ENCODE measurements around the gene SPDYE6. TPM values are rescaled to one million over a fixed set of nuclear protein-coding genes. Genes with fewer than 3 reads are reported as not detected.
"Not testable (repeated sequence)": the region's sequence is repeated elsewhere in the genome, so short reads cannot be mapped to it uniquely, and the experiment has no call there.

Gene SPDYE6
- total RNA-seq, 1 experiment from 2014 or later, result not detected

GRCh38 chr7:102363549-102364393 lies 7.5 kb upstream of the SPDYE6 start:
- H3K4me1 Mint-ChIP-seq (ENCODE audit: low read depth, unreplicated experiment); BruUV-seq (replicated peaks); H3K9me3 Mint-ChIP-seq (ENCODE audit: low read depth, unreplicated experiment); H3K27me3 Mint-ChIP-seq (ENCODE audit: unreplicated experiment); CTCF ChIA-PET; H3K27ac Mint-ChIP-seq (ENCODE audit: unreplicated experiment); intact Hi-C loops (cut with micrococcal nuclease; ENCODE audit: unreplicated experiment): not testable (repeated sequence)
- Mint-ChIP-seq H3K4me3 (ENCODE audit: low read depth, unreplicated experiment) (peak overlapping the region; percentile 97), H3K36me3 (ENCODE audit: insufficient read depth, unreplicated experiment) (peaks cover 23% of the 10 kb centered on the region)
- DNase-seq, result peak; percentile 87

DNA sequence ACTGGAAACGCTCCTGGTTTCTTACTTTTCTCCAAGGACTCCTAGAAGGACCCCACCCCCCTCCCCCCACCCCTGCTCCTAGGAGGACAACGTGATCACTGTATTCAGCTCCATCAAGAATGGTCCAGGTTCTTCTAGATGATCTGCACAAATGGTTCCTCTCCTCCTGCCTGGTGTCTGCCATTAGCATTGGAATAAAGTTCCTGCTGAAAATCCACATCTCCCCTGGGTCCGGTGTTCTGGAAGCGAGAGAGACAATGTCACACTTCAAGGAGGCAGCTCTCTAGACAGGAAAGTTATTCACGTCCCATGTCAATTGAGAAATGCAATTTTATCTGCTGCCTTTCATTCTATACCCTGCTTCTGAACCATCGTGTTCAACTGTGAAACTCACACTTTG lies 9.3 kb downstream of the SPDYE6 start:
- not testable (repeated sequence) for H3K36me3 Mint-ChIP-seq (ENCODE audit: insufficient read depth, unreplicated experiment); H3K4me1 Mint-ChIP-seq (ENCODE audit: low read depth, unreplicated experiment); BruUV-seq (replicated peaks)

DNA sequence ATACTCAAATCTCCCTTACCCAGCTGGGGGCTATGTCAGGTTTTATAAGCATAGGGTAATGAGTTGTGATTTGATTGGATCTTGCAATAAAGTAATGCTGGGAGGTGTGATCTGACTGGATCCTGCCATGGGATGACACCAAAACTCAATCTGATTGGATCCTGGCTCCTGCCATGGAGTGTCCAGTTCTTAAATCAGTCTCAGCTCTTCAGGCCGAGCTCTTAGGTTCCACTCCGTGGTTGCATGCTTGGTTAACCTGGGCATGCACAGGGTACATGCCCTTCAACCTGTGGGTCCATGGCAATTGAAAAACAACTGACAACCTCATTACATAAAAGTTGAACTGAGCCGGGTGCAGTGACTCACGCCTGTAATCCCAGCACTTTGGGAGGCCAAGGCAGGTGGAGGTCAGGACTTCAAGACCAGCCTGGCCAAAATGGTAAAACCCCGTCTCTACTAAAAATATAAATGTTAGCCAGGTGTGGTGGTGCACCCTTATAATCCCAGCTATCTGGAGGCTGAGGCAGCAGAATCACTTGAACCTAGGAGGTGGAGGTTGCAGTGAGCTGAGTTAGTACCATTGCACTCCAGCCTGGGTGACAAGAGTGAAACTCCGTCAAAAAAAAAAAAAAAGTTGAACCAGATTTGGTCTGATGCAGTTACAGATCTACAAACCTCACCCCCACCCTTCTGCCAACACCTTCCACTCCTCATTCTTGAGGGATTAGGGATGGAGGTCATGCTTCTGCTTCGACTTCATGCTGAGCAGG lies 15.5 kb downstream of the SPDYE6 start:
- H3K27me3 Mint-ChIP-seq (ENCODE audit: unreplicated experiment); BruUV-seq (replicated peaks); H3K9me3 Mint-ChIP-seq (ENCODE audit: low read depth, unreplicated experiment); CTCF ChIA-PET; H3K4me1 Mint-ChIP-seq (ENCODE audit: low read depth, unreplicated experiment); H3K4me3 Mint-ChIP-seq (ENCODE audit: low read depth, unreplicated experiment); intact Hi-C loops (cut with micrococcal nuclease; ENCODE audit: unreplicated experiment); DNase-seq; H3K36me3 Mint-ChIP-seq (ENCODE audit: insufficient read depth, unreplicated experiment); H3K27ac Mint-ChIP-seq (ENCODE audit: unreplicated experiment): not testable (repeated sequence)

More for the DNA sequence above, 9.3 kb downstream of the SPDYE6 start:
- H3K27ac Mint-ChIP-seq (ENCODE audit: unreplicated experiment); intact Hi-C loops (cut with micrococcal nuclease; ENCODE audit: unreplicated experiment); CTCF ChIA-PET; H3K4me3 Mint-ChIP-seq (ENCODE audit: low read depth, unreplicated experiment); H3K9me3 Mint-ChIP-seq (ENCODE audit: low read depth, unreplicated experiment); H3K27me3 Mint-ChIP-seq (ENCODE audit: unreplicated experiment); DNase-seq: not testable (repeated sequence)

DNA sequence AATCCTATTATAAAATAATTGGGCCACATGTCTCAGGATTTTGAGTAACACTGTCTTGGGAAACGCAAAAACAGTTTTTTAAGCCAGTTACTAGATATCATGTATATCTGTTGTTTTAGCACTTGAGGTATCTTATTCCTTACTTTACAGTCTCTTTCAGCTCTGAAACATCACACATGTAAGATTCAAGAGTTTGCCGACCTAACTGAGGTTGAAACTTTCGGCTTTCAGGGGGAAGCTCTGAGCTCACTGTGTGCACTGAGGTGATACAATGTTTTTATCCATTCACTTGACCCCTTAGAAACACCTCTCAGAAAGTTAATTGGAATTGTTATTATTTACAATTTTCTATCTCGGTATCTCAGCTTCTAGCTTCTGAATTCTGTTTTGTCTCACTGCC lies 18.8 kb downstream of the SPDYE6 start:
- H3K27me3 Mint-ChIP-seq (ENCODE audit: unreplicated experiment); H3K4me1 Mint-ChIP-seq (ENCODE audit: low read depth, unreplicated experiment); H3K36me3 Mint-ChIP-seq (ENCODE audit: insufficient read depth, unreplicated experiment); intact Hi-C loops (cut with micrococcal nuclease; ENCODE audit: unreplicated experiment); H3K9me3 Mint-ChIP-seq (ENCODE audit: low read depth, unreplicated experiment); BruUV-seq (replicated peaks); H3K4me3 Mint-ChIP-seq (ENCODE audit: low read depth, unreplicated experiment); H3K27ac Mint-ChIP-seq (ENCODE audit: unreplicated experiment); DNase-seq: not testable (repeated sequence)
- CTCF ChIA-PET, result interaction anchor here (0.7 kb wide), 1 partner anchor 130 kb away, joined by 3 read pairs; no protein-coding TSS in a partner anchor

GRCh38 chr7:102337002-102337401 lies 19.2 kb downstream of the SPDYE6 start:
- CTCF ChIA-PET, result interaction anchor here (0.7 kb wide), 2 partner anchors 130 to 1020 kb away, joined by 3 to 4 read pairs; no protein-coding TSS in a partner anchor
- H3K4me3 Mint-ChIP-seq (ENCODE audit: low read depth, unreplicated experiment); H3K27ac Mint-ChIP-seq (ENCODE audit: unreplicated experiment); intact Hi-C loops (cut with micrococcal nuclease; ENCODE audit: unreplicated experiment); H3K27me3 Mint-ChIP-seq (ENCODE audit: unreplicated experiment); DNase-seq; H3K4me1 Mint-ChIP-seq (ENCODE audit: low read depth, unreplicated experiment); BruUV-seq (replicated peaks); H3K36me3 Mint-ChIP-seq (ENCODE audit: insufficient read depth, unreplicated experiment); H3K9me3 Mint-ChIP-seq (ENCODE audit: low read depth, unreplicated experiment): not testable (repeated sequence)

DNA sequence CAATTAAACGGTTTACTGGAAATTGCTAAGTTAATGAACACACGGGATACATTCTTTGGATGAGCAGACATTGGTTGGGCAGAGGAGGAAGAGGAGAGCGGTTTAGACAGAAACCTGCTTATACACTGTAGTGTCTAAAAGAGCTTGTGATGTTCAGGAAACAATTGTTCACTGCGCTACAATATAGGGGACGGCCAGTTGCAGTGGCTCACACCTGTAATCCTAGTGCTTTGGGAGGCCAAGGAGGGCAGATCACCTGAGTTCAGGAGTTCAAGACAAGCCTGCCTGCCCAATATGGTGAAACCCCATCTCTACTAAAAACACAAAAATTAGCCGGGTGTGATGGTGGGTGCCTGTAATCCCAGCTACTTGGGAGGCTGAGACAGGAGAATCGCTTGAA lies 20.7 kb downstream of the SPDYE6 start:
- H3K9me3 Mint-ChIP-seq (ENCODE audit: low read depth, unreplicated experiment); BruUV-seq (replicated peaks); CTCF ChIA-PET; H3K4me1 Mint-ChIP-seq (ENCODE audit: low read depth, unreplicated experiment); H3K27ac Mint-ChIP-seq (ENCODE audit: unreplicated experiment); H3K4me3 Mint-ChIP-seq (ENCODE audit: low read depth, unreplicated experiment); intact Hi-C loops (cut with micrococcal nuclease; ENCODE audit: unreplicated experiment); H3K27me3 Mint-ChIP-seq (ENCODE audit: unreplicated experiment); H3K36me3 Mint-ChIP-seq (ENCODE audit: insufficient read depth, unreplicated experiment); DNase-seq: not testable (repeated sequence)

DNA sequence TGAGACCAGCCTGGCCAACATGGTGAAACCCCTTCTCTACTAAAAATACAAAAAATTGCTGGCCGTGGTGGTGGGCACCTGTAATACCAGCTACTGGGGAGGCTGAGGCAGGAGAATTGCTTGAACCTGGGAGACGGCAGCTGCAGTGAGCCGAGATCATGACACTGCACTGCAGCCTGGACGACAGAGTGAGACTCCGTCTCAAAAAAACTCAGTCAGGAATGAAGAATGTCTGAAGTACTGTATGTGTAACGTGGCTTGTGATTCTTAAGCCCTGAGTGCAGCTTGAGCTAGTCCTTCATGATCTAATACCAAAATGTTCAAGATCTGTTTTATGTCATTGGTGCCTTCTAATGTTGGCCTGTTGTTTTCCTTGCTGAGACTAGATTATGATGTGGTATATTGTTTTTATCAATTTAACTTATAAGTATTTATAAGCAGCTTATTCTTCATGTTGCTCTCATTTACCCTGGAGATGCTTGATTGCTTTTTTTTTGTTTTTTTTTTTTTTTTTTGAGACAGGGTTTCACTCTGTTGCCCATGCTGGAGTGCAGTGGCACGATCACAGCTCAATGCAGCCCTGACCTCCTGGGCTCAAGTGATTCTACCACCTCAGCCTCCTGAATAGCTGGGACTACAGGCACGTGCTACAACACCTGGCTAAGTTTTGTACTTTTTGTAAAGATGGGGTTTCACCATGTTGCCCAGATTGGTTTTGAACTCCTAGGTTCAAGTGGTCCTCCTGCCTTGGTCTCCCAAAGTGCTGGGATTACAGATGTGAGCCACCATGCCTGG lies 25.4 kb downstream of the SPDYE6 start:
- peaks cover 15% of the 10 kb centered on the region for H3K27me3 Mint-ChIP-seq (ENCODE audit: unreplicated experiment)
- not testable (repeated sequence) for DNase-seq

GRCh38 chr7:102329366-102329765 lies 26.9 kb downstream of the SPDYE6 start:
- H3K9me3 Mint-ChIP-seq (ENCODE audit: low read depth, unreplicated experiment); H3K27ac Mint-ChIP-seq (ENCODE audit: unreplicated experiment); H3K4me1 Mint-ChIP-seq (ENCODE audit: low read depth, unreplicated experiment); H3K36me3 Mint-ChIP-seq (ENCODE audit: insufficient read depth, unreplicated experiment); H3K4me3 Mint-ChIP-seq (ENCODE audit: low read depth, unreplicated experiment); BruUV-seq (replicated peaks); CTCF ChIA-PET; DNase-seq; intact Hi-C loops (cut with micrococcal nuclease; ENCODE audit: unreplicated experiment): not testable (repeated sequence)
- H3K27me3 Mint-ChIP-seq (ENCODE audit: unreplicated experiment), result peaks cover 15% of the 10 kb centered on the region

More for the DNA sequence above, 25.4 kb downstream of the SPDYE6 start:
- H3K36me3 Mint-ChIP-seq (ENCODE audit: insufficient read depth, unreplicated experiment); H3K9me3 Mint-ChIP-seq (ENCODE audit: low read depth, unreplicated experiment); H3K27ac Mint-ChIP-seq (ENCODE audit: unreplicated experiment); H3K4me1 Mint-ChIP-seq (ENCODE audit: low read depth, unreplicated experiment); intact Hi-C loops (cut with micrococcal nuclease; ENCODE audit: unreplicated experiment); H3K4me3 Mint-ChIP-seq (ENCODE audit: low read depth, unreplicated experiment); BruUV-seq (replicated peaks): not testable (repeated sequence)
- CTCF ChIA-PET, result interaction anchor here (0.6 kb wide), 1 partner anchor 91 kb away, joined by 3 read pairs; no protein-coding TSS in a partner anchor

DNA sequence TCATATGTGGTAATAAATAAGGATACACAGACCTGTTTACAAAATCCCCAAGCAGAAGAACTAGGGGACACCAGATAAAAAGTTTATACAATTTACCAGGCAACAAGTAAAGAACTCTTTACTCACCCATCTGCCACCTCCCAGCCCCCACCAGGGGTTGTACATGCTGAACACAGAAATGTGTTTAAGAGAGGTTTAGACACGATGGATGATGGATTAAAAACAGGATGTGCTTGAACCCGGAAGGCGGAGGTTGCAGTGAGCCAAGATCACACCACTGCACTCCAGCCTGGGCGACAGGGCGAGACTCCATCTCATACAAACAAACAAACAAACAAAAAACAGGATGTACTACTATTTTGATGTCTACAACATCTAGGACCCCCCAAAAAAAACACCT lies 27.4 kb downstream of the SPDYE6 start:
- intact Hi-C loops (cut with micrococcal nuclease; ENCODE audit: unreplicated experiment); BruUV-seq (replicated peaks); H3K36me3 Mint-ChIP-seq (ENCODE audit: insufficient read depth, unreplicated experiment); H3K4me1 Mint-ChIP-seq (ENCODE audit: low read depth, unreplicated experiment); DNase-seq; H3K4me3 Mint-ChIP-seq (ENCODE audit: low read depth, unreplicated experiment); H3K9me3 Mint-ChIP-seq (ENCODE audit: low read depth, unreplicated experiment); CTCF ChIA-PET; H3K27ac Mint-ChIP-seq (ENCODE audit: unreplicated experiment): not testable (repeated sequence)
- peaks cover 15% of the 10 kb centered on the region for H3K27me3 Mint-ChIP-seq (ENCODE audit: unreplicated experiment)

Data from Calu3 (cell line).